ENCODE results near the gene AATK.

GRCh38 chr17:81184555-81184954 is 18.5 kb upstream of the AATK start:
- no peak for TF ChIP-seq EZH2 (IDR thresholded peaks at IDR 0.05; ENCODE audit: borderline replicate concordance, low read length)
- no peak for TF ChIP-seq CTCF (conservative IDR thresholded peaks at IDR 0.05 in 1 of 2, IDR thresholded peaks at IDR 0.05 in 1 of 2; ENCODE audit: extremely low read depth in 1 of 2, insufficient read depth in 1 of 2, low read depth in 1 of 2, low read length in 2 of 2)
